ENCODE measurements around the gene ADGRB3. TPM values are rescaled to one million over a fixed set of nuclear protein-coding genes. Genes with fewer than 3 reads are reported as not detected.

ADGRB3 gene
- total RNA-seq, 6 donors from 2014 or later, result 1.1 to 7.3 (median 3.0) TPM

- no peak overlapping the region for H3K4me3 ChIP-seq
- no peak for TF ChIP-seq POLR2A (IDR thresholded peaks at IDR 0.05)
- TF ChIP-seq CTCF (IDR thresholded peaks at IDR 0.05), result no peak
- no peak for TF ChIP-seq POLR2AphosphoS5 (IDR thresholded peaks at IDR 0.05)
- no peak for TF ChIP-seq EP300 (IDR thresholded peaks at IDR 0.05)
- no peak overlapping the region for H3K27ac ChIP-seq
- H3K27me3 ChIP-seq, result no peaks in the 10 kb centered on the region
- no peaks in the 10 kb centered on the region for H3K36me3 ChIP-seq
- H3K9me3 ChIP-seq, result no peaks in the 10 kb centered on the region
- ATAC-seq (ENCODE audit: low FRiP score in 2 of 2) (no peak), DNase-seq (no peak)
- H3K4me1 ChIP-seq, result no peaks in the 10 kb centered on the region
Observed at GRCh38 chr6:69122407-69122773, 487.3 kb downstream of the ADGRB3 start.

GRCh38 chr6:69128411-69128810 is 493.3 kb downstream of the ADGRB3 start:
- TF ChIP-seq POLR2A (IDR thresholded peaks at IDR 0.05) (no peak), CTCF (IDR thresholded peaks at IDR 0.05) (no peak), POLR2AphosphoS5 (IDR thresholded peaks at IDR 0.05) (no peak), EP300 (IDR thresholded peaks at IDR 0.05) (no peak)
- Histone ChIP-seq H3K4me1 (no peaks in the 10 kb centered on the region), H3K27ac (no peak overlapping the region), H3K27me3 (no peaks in the 10 kb centered on the region), H3K9me3 (peaks cover 0 to 3% (median 0%) of the 10 kb centered on the region in 4 donors), H3K36me3 (no peaks in the 10 kb centered on the region), H3K4me3 (no peak overlapping the region)
- no peak for DNase-seq
- no peak for ATAC-seq (ENCODE audit: low FRiP score in 2 of 2)
- 29 to 41% methylated on average over 2 of the region's 2 CpGs for WGBS, 2 donors

GRCh38 chr6:69129046-69129445 is 494.0 kb downstream of the ADGRB3 start:
- TF ChIP-seq EP300 (IDR thresholded peaks at IDR 0.05) (no peak), POLR2AphosphoS5 (IDR thresholded peaks at IDR 0.05) (no peak), CTCF (IDR thresholded peaks at IDR 0.05) (no peak), POLR2A (IDR thresholded peaks at IDR 0.05) (no peak)
- WGBS, 2 donors, result 47 to 69% methylated on average over 1 of the region's 1 CpG
- no peak overlapping the region for H3K4me3 ChIP-seq
- no peaks in the 10 kb centered on the region for H3K4me1 ChIP-seq
- H3K9me3 ChIP-seq, result peaks cover 0 to 3% (median 0%) of the 10 kb centered on the region in 4 donors
- H3K36me3 ChIP-seq, result no peaks in the 10 kb centered on the region
- no peak overlapping the region for H3K27ac ChIP-seq
- no peak for ATAC-seq (ENCODE audit: low FRiP score in 2 of 2)
- no peaks in the 10 kb centered on the region for H3K27me3 ChIP-seq
- DNase-seq, result no peak

GRCh38 chr6:69135927-69136326 is 500.8 kb downstream of the ADGRB3 start:
- Histone ChIP-seq H3K27ac (no peak overlapping the region), H3K9me3 (peaks cover 0 to 3% (median 0%) of the 10 kb centered on the region in 4 donors), H3K4me1 (no peaks in the 10 kb centered on the region), H3K4me3 (no peak overlapping the region), H3K36me3 (no peaks in the 10 kb centered on the region), H3K27me3 (no peaks in the 10 kb centered on the region)
- WGBS, 2 donors, result 64 to 68% methylated on average over 1 of the region's 1 CpG
- no peak for TF ChIP-seq POLR2AphosphoS5 (IDR thresholded peaks at IDR 0.05)
- TF ChIP-seq POLR2A (IDR thresholded peaks at IDR 0.05), result no peak
- no peak for TF ChIP-seq EP300 (IDR thresholded peaks at IDR 0.05)
- TF ChIP-seq CTCF (IDR thresholded peaks at IDR 0.05), result no peak
- DNase-seq, result no peak
- no peak for ATAC-seq (ENCODE audit: low FRiP score in 2 of 2)

GRCh38 chr6:69138148-69138547 is 503.1 kb downstream of the ADGRB3 start:
- TF ChIP-seq POLR2A (IDR thresholded peaks at IDR 0.05) (no peak), EP300 (IDR thresholded peaks at IDR 0.05) (no peak)
- H3K4me3 ChIP-seq, result no peak overlapping the region
- H3K4me1 ChIP-seq, result no peaks in the 10 kb centered on the region
- no peak for DNase-seq
- H3K9me3 ChIP-seq, result no peaks in the 10 kb centered on the region
- H3K36me3 ChIP-seq, result no peaks in the 10 kb centered on the region
- H3K27ac ChIP-seq, result no peak overlapping the region
- no peaks in the 10 kb centered on the region for H3K27me3 ChIP-seq
- ATAC-seq (ENCODE audit: low FRiP score in 2 of 2), result no peak

Measured in upper lobe of left lung (tissue), 6 donors.